Measurements from ENCODE around the gene HOXD13. TPM values are rescaled to one million over a fixed set of nuclear protein-coding genes. Genes with fewer than 3 reads are reported as not detected.

The HOXD13 gene
- total RNA-seq, 1 experiment from 2014 or later = not detected

DNA sequence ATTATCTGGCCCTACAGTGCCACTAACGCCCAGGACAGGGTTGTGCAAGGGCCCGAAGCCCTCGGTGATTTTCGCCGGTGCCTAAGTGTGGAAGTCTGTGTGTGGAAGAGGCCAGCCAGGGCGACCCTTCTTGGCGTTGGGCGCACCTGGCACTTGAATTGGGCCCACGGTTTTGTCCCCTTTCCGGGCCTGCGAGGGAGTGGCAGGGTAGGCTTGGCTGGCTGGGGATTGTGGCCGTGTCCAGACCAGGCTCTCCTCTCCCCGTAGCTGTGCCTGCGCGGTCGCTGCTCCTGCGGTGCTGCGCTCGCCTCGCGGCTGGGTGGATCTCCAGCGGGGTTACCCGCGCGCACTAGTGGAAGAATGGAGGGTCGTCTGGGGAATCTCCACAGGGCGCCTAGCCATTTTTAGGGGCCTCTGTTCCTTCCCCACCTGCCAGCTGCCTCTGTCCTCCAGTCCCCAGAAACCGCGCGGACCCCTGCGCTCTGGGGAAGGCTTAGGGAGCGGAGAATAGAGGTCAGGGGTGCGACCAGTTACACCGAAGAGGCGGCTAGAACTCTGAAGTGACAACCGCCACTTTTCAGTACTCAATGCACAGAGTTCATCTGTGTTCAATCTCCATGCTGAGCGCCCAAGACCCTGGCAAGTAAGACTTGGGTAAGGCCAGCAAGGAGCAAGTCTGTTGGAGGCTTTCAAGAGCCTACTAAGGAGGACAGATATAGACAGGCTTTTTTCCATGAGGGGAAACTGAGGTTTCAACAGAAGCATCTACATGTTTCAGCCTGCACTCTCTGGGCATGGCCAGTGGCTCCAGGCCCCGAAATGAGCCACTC is 24.7 kb upstream of the HOXD13 start:
- H3K4me3 Mint-ChIP-seq (ENCODE audit: low read depth, unreplicated experiment) = no peak overlapping the region
- H3K27me3 Mint-ChIP-seq (ENCODE audit: unreplicated experiment) = no peaks in the 10 kb centered on the region
- H3K9me3 Mint-ChIP-seq (ENCODE audit: low read depth, unreplicated experiment) = peaks cover 3% of the 10 kb centered on the region
- no peak for DNase-seq
- CTCF ChIA-PET = no interaction called here
- intact Hi-C loops (cut with micrococcal nuclease; ENCODE audit: unreplicated experiment) = no loop called here
- BruUV-seq (replicated peaks) = no TSS peak
- TF ChIP-seq, protein P1, sequence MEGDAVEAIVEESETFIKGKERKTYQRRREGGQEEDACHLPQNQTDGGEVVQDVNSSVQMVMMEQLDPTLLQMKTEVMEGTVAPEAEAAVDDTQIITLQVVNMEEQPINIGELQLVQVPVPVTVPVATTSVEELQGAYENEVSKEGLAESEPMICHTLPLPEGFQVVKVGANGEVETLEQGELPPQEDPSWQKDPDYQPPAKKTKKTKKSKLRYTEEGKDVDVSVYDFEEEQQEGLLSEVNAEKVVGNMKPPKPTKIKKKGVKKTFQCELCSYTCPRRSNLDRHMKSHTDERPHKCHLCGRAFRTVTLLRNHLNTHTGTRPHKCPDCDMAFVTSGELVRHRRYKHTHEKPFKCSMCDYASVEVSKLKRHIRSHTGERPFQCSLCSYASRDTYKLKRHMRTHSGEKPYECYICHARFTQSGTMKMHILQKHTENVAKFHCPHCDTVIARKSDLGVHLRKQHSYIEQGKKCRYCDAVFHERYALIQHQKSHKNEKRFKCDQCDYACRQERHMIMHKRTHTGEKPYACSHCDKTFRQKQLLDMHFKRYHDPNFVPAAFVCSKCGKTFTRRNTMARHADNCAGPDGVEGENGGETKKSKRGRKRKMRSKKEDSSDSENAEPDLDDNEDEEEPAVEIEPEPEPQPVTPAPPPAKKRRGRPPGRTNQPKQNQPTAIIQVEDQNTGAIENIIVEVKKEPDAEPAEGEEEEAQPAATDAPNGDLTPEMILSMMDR (IDR thresholded peaks at IDR 0.05; ENCODE audit: unreplicated experiment) = no peak
- H3K4me1 Mint-ChIP-seq (ENCODE audit: low read depth, unreplicated experiment) = no peaks in the 10 kb centered on the region
- H3K27ac Mint-ChIP-seq (ENCODE audit: unreplicated experiment) = no peak overlapping the region
- no peaks in the 10 kb centered on the region for H3K36me3 Mint-ChIP-seq (ENCODE audit: insufficient read depth, unreplicated experiment)

DNA sequence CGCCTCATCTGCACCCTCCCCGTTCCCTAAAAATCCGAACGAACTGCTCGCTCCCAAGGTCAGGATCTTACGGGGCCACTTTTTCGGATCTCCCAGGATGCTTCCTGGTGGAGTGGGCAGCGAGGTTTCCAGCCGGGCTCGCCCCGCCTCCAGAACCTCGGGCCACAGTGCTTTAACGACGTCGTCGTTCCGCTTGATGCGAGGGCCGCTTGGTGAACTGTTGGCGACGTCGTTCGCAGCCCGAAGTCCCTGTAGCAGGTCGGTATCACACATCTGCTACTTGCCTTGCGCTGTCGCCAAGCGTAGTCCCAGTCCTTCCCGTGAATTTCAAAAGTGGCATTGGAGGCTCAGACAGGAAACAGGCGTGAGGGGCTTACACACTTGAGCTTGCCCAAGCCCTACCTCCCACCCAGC is 24.1 kb upstream of the HOXD13 start:
- Mint-ChIP-seq H3K27ac (ENCODE audit: unreplicated experiment) (no peak overlapping the region), H3K36me3 (ENCODE audit: insufficient read depth, unreplicated experiment) (no peaks in the 10 kb centered on the region), H3K9me3 (ENCODE audit: low read depth, unreplicated experiment) (peaks cover 3% of the 10 kb centered on the region), H3K27me3 (ENCODE audit: unreplicated experiment) (no peaks in the 10 kb centered on the region), H3K4me1 (ENCODE audit: low read depth, unreplicated experiment) (no peaks in the 10 kb centered on the region), H3K4me3 (ENCODE audit: low read depth, unreplicated experiment) (no peak overlapping the region)
- no TSS peak for BruUV-seq (replicated peaks)
- TF ChIP-seq, protein P1 (IDR thresholded peaks at IDR 0.05; ENCODE audit: unreplicated experiment) = no peak
- CTCF ChIA-PET = no interaction called here
- no peak for DNase-seq
- intact Hi-C loops (cut with micrococcal nuclease; ENCODE audit: unreplicated experiment) = no loop called here

DNA sequence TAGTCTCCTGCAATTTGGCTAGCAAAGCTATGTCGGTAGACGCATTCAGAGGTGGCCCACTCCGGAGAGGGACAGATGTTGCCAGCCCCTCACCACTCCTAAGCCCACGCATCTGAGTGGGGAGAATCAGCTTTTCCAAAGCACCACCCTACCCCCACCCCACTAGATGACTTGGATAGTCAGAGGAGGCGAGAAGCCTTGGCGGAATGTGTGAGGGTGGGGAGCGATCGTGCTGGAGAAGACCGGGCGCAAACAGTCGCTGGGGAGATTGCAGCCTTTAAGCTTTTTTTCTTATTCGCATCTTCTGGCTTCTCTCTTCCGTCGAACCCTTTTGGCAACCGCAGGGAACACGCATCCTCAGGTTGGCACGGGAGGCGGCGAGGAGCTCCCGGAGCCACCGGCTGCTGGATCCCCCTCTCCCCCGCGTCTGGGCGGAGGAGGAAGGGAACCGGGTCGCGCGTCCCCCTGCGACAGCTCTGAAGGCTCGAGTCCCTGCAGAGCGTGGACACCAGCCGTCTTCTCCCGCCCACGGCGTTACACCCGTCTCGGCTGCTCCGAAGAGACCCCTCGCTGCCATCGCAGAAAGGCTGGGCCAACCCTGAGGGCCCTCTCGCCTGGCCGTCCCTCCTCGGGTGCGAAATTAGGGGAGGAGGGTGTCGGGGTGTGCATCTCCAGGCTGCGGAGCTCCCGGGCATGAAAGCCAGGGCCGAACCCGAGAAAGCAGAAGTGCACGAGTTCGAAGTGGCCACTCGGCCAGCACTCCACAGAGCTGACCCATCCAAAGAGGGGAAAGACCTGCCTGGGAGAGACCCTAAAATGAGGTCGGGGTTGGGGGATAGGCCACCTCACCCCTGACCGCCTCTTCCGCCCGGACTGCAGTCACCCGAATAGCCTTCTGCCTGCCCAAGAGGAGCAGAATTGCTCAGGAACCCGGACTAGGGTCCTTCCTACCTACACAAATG is 20.9 kb upstream of the HOXD13 start:
- BruUV-seq (replicated peaks) = no TSS peak
- CTCF ChIA-PET = interaction anchor here (0.9 kb wide), 1 partner anchor 19 kb away, joined by 3 read pairs; no protein-coding TSS in a partner anchor
- peaks cover 5% of the 10 kb centered on the region for H3K4me1 Mint-ChIP-seq (ENCODE audit: low read depth, unreplicated experiment)
- no peak overlapping the region for H3K27ac Mint-ChIP-seq (ENCODE audit: unreplicated experiment)
- no peaks in the 10 kb centered on the region for H3K36me3 Mint-ChIP-seq (ENCODE audit: insufficient read depth, unreplicated experiment)
- H3K27me3 Mint-ChIP-seq (ENCODE audit: unreplicated experiment) = peaks cover 22% of the 10 kb centered on the region
- H3K4me3 Mint-ChIP-seq (ENCODE audit: low read depth, unreplicated experiment) = no peak overlapping the region
- intact Hi-C loops (cut with micrococcal nuclease; ENCODE audit: unreplicated experiment) = loop anchor here (10.0 kb wide), 1 partner anchor 107 kb away; no protein-coding TSS in a partner anchor
- no peak for DNase-seq
- peaks cover 3% of the 10 kb centered on the region for H3K9me3 Mint-ChIP-seq (ENCODE audit: low read depth, unreplicated experiment)
- TF ChIP-seq, protein P1 (IDR thresholded peaks at IDR 0.05; ENCODE audit: unreplicated experiment) = no peak

DNA sequence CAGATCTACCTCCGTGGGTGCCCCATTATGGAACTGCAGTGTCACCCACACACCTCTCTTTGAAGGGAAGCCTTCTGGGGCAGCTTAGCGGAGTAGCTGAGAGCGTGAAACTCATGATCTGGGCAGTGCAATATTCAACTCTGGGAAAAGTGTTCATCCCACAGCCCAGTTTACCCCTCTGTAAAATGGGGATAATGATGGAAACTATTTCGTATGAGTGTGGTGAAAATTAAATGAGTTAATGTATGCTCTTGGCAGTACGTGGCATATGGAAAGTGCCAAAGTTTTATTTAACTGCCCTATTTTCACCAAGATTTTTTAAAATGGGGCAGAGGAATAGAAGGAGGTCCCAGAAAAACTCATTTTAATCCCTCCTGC is 20.2 kb upstream of the HOXD13 start:
- H3K27ac Mint-ChIP-seq (ENCODE audit: unreplicated experiment) = no peak overlapping the region
- peaks cover 3% of the 10 kb centered on the region for H3K9me3 Mint-ChIP-seq (ENCODE audit: low read depth, unreplicated experiment)
- H3K4me1 Mint-ChIP-seq (ENCODE audit: low read depth, unreplicated experiment) = peaks cover 8% of the 10 kb centered on the region
- no TSS peak for BruUV-seq (replicated peaks)
- intact Hi-C loops (cut with micrococcal nuclease; ENCODE audit: unreplicated experiment) = loop anchor here (10.0 kb wide), 1 partner anchor 107 kb away; no protein-coding TSS in a partner anchor
- peaks cover 22% of the 10 kb centered on the region for H3K27me3 Mint-ChIP-seq (ENCODE audit: unreplicated experiment)
- TF ChIP-seq, protein P1 (IDR thresholded peaks at IDR 0.05; ENCODE audit: unreplicated experiment) = no peak
- CTCF ChIA-PET = no interaction called here
- H3K4me3 Mint-ChIP-seq (ENCODE audit: low read depth, unreplicated experiment) = no peak overlapping the region
- DNase-seq = no peak
- no peaks in the 10 kb centered on the region for H3K36me3 Mint-ChIP-seq (ENCODE audit: insufficient read depth, unreplicated experiment)
